CD14-positive monocyte (primary cell): ENCODE data around the gene AAMP. TPM values are rescaled to one million over a fixed set of nuclear protein-coding genes. Genes with fewer than 3 reads are reported as not detected.

ENCODE experiments used
- DNase-seq, 3 donors: peaks; one replicate each; pipeline ENCODE4 v3.0.0-alpha.2; 2011 to 2022
- H2AFZ ChIP-seq: 2 replicates; pipeline ENCODE4 v1.6.0; 2012; ENCODE audit warnings: mild to moderate bottlenecking, low read depth, low read length, inconsistent platforms; ENCODE audit not compliant: insufficient read depth, poor library complexity, severe bottlenecking
- H3K27ac ChIP-seq, 2 donors: 1 replicate in 1 of 2; 2 replicates in 1 of 2; pipeline ENCODE4 v1.5.1; 2012 to 2013; ENCODE audit warnings: low read length in 2 of 2, control low read depth in 1 of 2, inconsistent platforms in 1 of 2, low read depth in 1 of 2, mild to moderate bottlenecking in 1 of 2
- H3K27me3 ChIP-seq, 2 donors: one replicate each; pipeline versions ENCODE4 v1.6.0 to v1.6.1; 2011 to 2013; ENCODE audit warnings: low read length in 2 of 2; ENCODE audit not compliant: control insufficient read depth in 2 of 2, insufficient read depth in 2 of 2
- H3K36me3 ChIP-seq, 2 donors: replicated peaks in 1 of 2; 1 replicate in 1 of 2; 2 replicates in 1 of 2; pipeline versions ENCODE4 v1.5.1 to v1.6.1; 2012 to 2013; ENCODE audit warnings: low read length in 2 of 2, control low read depth in 1 of 2, inconsistent platforms in 1 of 2, mild to moderate bottlenecking in 1 of 2; ENCODE audit not compliant: insufficient read depth in 2 of 2, control insufficient read depth in 1 of 2
- H3K4me1 ChIP-seq, 2 donors: 1 replicate in 1 of 2; 2 replicates in 1 of 2; pipeline versions ENCODE4 v1.5.1 to v1.6.1; 2012 to 2013; ENCODE audit warnings: low read length in 2 of 2, control low read depth in 1 of 2, inconsistent platforms in 1 of 2, mild to moderate bottlenecking in 1 of 2, moderate library complexity in 1 of 2; ENCODE audit not compliant: insufficient read depth in 2 of 2, control insufficient read depth in 1 of 2
- H3K4me2 ChIP-seq: replicated peaks from 2 replicates; pipeline ENCODE3; 2012; ENCODE audit warnings: low read length, moderate library complexity, mild to moderate bottlenecking; ENCODE audit not compliant: poor library complexity, severe bottlenecking; ENCODE audit errors: extremely low read depth
- H3K4me3 ChIP-seq, 3 experiments: fragments of 200-600 bp in 1 of 3; sonication (generic) in 1 of 3; replicated peaks in 1 of 3; 1 replicate in 2 of 3; 2 replicates in 1 of 3; pipeline ENCODE4 v1.5.1; 2011 to 2013; ENCODE audit warnings: low read length in 3 of 3, mild to moderate bottlenecking in 3 of 3, control low read depth in 2 of 3, low read depth in 2 of 3, inconsistent platforms in 1 of 3, moderate library complexity in 1 of 3
- H3K79me2 ChIP-seq: 2 replicates; pipeline ENCODE4 v1.6.0; 2012; ENCODE audit warnings: mild to moderate bottlenecking, control low read depth, inconsistent platforms, low read length, moderate library complexity; ENCODE audit not compliant: insufficient read depth
- H3K9ac ChIP-seq: 2 replicates; pipeline ENCODE4 v1.6.0; 2017; ENCODE audit warnings: low read length, mild to moderate bottlenecking; ENCODE audit not compliant: insufficient read depth, poor library complexity, severe bottlenecking
- H3K9me3 ChIP-seq, 2 donors: replicated peaks in 1 of 2; 1 replicate in 1 of 2; 2 replicates in 1 of 2; pipeline versions ENCODE4 v1.5.1 to v1.6.1; 2012 to 2013; ENCODE audit warnings: low read length in 2 of 2, control low read depth in 1 of 2; ENCODE audit not compliant: control insufficient read depth in 1 of 2, insufficient read depth in 1 of 2
- H4K20me1 ChIP-seq: 2 replicates; pipeline ENCODE4 v1.6.0; 2012; ENCODE audit warnings: mild to moderate bottlenecking, low read length, control low read depth, moderate library complexity; ENCODE audit not compliant: insufficient read depth
- H3K27ac Mint-ChIP-seq, 7 donors: one replicate each; pipeline ENCODE4 v1.8.0; 2020; ENCODE audit warnings: mild to moderate bottlenecking in 7 of 7, mixed read lengths in 7 of 7, moderate library complexity in 6 of 7, inconsistent platforms in 2 of 7
- H3K27me3 Mint-ChIP-seq, 3 donors: one replicate each; pipeline ENCODE4 v1.8.0; 2021 to 2022; ENCODE audit warnings: low read depth in 3 of 3, mild to moderate bottlenecking in 3 of 3, mixed read lengths in 3 of 3, moderate library complexity in 3 of 3, inconsistent platforms in 1 of 3
- H3K36me3 Mint-ChIP-seq, 2 donors: one replicate each; pipeline ENCODE4 v1.8.0; 2020; ENCODE audit warnings: mixed read lengths in 2 of 2, inconsistent platforms in 1 of 2, mild to moderate bottlenecking in 1 of 2
- H3K4me1 Mint-ChIP-seq: one replicate; pipeline ENCODE4 v1.8.0; 2020; ENCODE audit warnings: mild to moderate bottlenecking, mixed read lengths
- H3K4me3 Mint-ChIP-seq, 2 donors: one replicate each; pipeline ENCODE4 v1.8.0; 2020; ENCODE audit warnings: mild to moderate bottlenecking in 2 of 2, mixed read lengths in 2 of 2, moderate library complexity in 1 of 2
- H3K9me3 Mint-ChIP-seq, 7 donors: one replicate each; pipeline ENCODE4 v1.8.0; 2020 to 2022; ENCODE audit warnings: mixed read lengths in 7 of 7, mild to moderate bottlenecking in 6 of 7, moderate library complexity in 6 of 7, inconsistent platforms in 2 of 7
- WGBS: methylation state at CpG from one replicate; pipeline ENCODE4 v1.1.5; 2013; ENCODE audit warnings: missing lambda C conversion rate; ENCODE audit not compliant: insufficient coverage; 5-methylcytosine and 5-hydroxymethylcytosine counted together
- intact Hi-C, 2 donors: fragments of 100-400 bp; cut with micrococcal nuclease; formaldehyde crosslinking; loops; one replicate each; pipeline versions ENCODE4 v1.15.0 to v1.15.1; 2023
- polyA plus RNA-seq, 3 donors: library from polyadenylated mRNA; depleted of rRNA in 1 of 3; unstranded in 2 of 3; stranded (reverse) in 1 of 3; fragments of 300-500 nt in 2 of 3; fragments of >200 nt in 1 of 3; fragmentation: Illumina TruSeq in 2 of 3; gene quantifications; 1 replicate in 2 of 3; 2 replicates in 1 of 3; pipeline ENCODE4 v1.2.3, GENCODE V29; 2012 to 2021
- TF ChIP-seq, protein P1 (sequence below): fragments of 200-600 bp; IDR thresholded peaks from one replicate; pipeline ENCODE4 v1.8.0; 2022; ENCODE audit warnings: antibody characterized with exemption, mild to moderate bottlenecking

Gene AAMP
- polyA plus RNA-seq, 3 donors, result 90.8 to 108 (median 98.7) TPM

GRCh38 chr2:218281449-218281848, 11.5 kb upstream of the AAMP start:
- Histone ChIP-seq H3K4me2 (no peak overlapping the region), H3K27ac (no peak overlapping the region), H3K27me3 (no peaks in the 10 kb centered on the region), H3K9me3 (no peaks in the 10 kb centered on the region), H3K4me3 (no peak overlapping the region), H3K36me3 (peaks cover 83 to 94% of the 10 kb centered on the region in 2 donors), H2AFZ (no peak overlapping the region), H3K79me2 (peaks cover 94% of the 10 kb centered on the region), H4K20me1 (peaks cover 100% of the 10 kb centered on the region), H3K9ac (no peak overlapping the region), H3K4me1 (peaks cover 17 to 27% of the 10 kb centered on the region in 2 donors)
- Mint-ChIP-seq H3K4me1 (peaks cover 25% of the 10 kb centered on the region), H3K27me3 (peaks cover 0 to 2% (median 1%) of the 10 kb centered on the region in 3 donors), H3K4me3 (no peak overlapping the region), H3K9me3 (peaks cover 0 to 1% (median 0%) of the 10 kb centered on the region in 7 donors), H3K27ac (peak overlapping the region in 1 of 7 donors; percentile 15), H3K36me3 (peaks cover 68 to 97% of the 10 kb centered on the region in 2 donors)
- DNase-seq, result no peak
- TF ChIP-seq, protein P1, sequence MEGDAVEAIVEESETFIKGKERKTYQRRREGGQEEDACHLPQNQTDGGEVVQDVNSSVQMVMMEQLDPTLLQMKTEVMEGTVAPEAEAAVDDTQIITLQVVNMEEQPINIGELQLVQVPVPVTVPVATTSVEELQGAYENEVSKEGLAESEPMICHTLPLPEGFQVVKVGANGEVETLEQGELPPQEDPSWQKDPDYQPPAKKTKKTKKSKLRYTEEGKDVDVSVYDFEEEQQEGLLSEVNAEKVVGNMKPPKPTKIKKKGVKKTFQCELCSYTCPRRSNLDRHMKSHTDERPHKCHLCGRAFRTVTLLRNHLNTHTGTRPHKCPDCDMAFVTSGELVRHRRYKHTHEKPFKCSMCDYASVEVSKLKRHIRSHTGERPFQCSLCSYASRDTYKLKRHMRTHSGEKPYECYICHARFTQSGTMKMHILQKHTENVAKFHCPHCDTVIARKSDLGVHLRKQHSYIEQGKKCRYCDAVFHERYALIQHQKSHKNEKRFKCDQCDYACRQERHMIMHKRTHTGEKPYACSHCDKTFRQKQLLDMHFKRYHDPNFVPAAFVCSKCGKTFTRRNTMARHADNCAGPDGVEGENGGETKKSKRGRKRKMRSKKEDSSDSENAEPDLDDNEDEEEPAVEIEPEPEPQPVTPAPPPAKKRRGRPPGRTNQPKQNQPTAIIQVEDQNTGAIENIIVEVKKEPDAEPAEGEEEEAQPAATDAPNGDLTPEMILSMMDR, result no peak
- intact Hi-C loops, result no loop called here
- 93% methylated on average over 3 of the region's 3 CpGs for WGBS

DNA sequence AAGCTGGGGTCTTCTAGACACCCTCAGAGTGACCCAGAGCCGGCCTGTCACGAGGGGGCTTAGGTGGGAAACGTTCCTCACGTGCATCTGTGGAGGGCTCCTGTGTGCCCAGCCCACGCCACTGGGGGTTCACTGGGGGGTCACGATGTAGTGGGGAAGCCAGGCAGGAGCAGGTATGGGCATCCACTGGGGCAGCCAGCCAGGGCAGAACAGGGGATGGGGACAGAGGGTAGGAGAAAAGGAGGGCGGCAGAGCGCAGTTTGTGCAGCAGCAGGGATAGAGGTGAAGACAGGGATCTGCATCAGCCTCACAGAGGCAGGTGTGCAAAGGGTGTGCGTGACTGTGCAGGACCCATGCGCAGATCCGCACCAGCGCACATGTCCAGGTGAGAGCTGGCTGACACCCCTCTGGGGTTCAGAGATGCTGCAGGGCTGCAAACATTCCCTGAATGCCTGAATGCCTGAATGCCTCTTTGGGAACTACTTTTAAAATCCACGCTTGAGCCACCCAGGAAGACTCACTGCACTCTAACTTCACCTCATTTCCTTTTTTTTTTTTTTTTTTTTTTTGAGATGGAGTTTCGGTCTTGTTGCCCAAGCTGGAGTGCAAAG, 10.4 kb upstream of the AAMP start:
- H4K20me1 ChIP-seq, result peaks cover 100% of the 10 kb centered on the region
- H3K79me2 ChIP-seq, result peaks cover 85% of the 10 kb centered on the region
- H3K4me2 ChIP-seq, result no peak overlapping the region
- Mint-ChIP-seq H3K27me3 (peaks cover 0 to 1% (median 0%) of the 10 kb centered on the region in 3 donors), H3K36me3 (peaks cover 74 to 100% of the 10 kb centered on the region in 2 donors), H3K9me3 (peaks cover 0 to 1% (median 0%) of the 10 kb centered on the region in 7 donors), H3K27ac (peak overlapping the region in 5 of 7 donors; percentile 2 to 77 (median 46)), H3K4me1 (peaks cover 25% of the 10 kb centered on the region), H3K4me3 (no peak overlapping the region)
- H3K36me3 ChIP-seq, result peaks cover 89 to 100% of the 10 kb centered on the region in 2 donors
- H3K9ac ChIP-seq, result no peak overlapping the region
- H3K27me3 ChIP-seq, result no peaks in the 10 kb centered on the region
- TF ChIP-seq, protein P1, result no peak
- H3K4me3 ChIP-seq, result no peak overlapping the region
- H3K27ac ChIP-seq, result no peak overlapping the region
- no peaks in the 10 kb centered on the region for H3K9me3 ChIP-seq
- no peak for DNase-seq
- peaks cover 17 to 27% of the 10 kb centered on the region in 2 donors for H3K4me1 ChIP-seq
- intact Hi-C loops, result no loop called here
- 100% methylated on average over 12 of the region's 14 CpGs for WGBS
- H2AFZ ChIP-seq, result no peak overlapping the region
